Skin epidermis (tissue), 12 donors: ENCODE measurements around the gene RNF168.
"Not testable (repeated sequence)": the region's sequence is repeated elsewhere in the genome, so short reads cannot be mapped to it uniquely, and the experiment has no call there.

Source experiments
- H3K27ac ChIP-seq, 21 experiments: fragments of 200-600 bp; sonication (generic) in 11 of 21; one replicate each; pipeline ENCODE4 v1.5.0; 2020; ENCODE audit warnings: mild to moderate bottlenecking in 3 of 21, inconsistent platforms in 2 of 21, moderate library complexity in 2 of 21
- H3K4me3 ChIP-seq, 7 experiments: fragments of 200-600 bp; sonication (generic) in 2 of 7; one replicate each; pipeline ENCODE4 v1.5.0; 2020; ENCODE audit warnings: inconsistent platforms in 2 of 7, mild to moderate bottlenecking in 2 of 7, moderate library complexity in 1 of 7

Gene RNF168

GRCh38 chr3:196486263-196486662, 17.3 kb downstream of the RNF168 start:
- H3K27ac ChIP-seq: no peak overlapping the region
- no peak overlapping the region for H3K4me3 ChIP-seq

GRCh38 chr3:196477678-196478077, 25.9 kb downstream of the RNF168 start:
- Histone ChIP-seq H3K4me3 (no peak overlapping the region), H3K27ac (no peak overlapping the region)

DNA sequence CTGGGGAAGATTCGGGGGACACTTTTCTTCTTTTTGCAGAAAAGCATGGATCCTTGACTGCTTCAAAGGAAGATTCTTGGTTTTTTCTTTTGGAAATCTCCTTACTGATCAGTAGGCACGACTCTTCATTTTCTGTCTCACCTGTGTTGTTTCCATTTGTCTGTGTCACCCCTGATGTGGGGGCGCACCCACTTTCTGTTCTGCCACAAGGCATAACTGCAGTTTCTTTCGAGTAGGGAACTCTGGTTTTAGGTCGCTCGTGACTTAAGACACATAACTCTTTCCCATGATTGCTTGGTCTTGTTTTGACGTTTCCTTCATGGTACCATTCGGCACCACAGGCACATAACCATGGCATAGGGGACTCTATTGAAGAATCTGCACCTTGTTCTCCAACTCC, 31.3 kb downstream of the RNF168 start:
- Histone ChIP-seq H3K4me3 (no peak overlapping the region), H3K27ac (no peak overlapping the region)

- Histone ChIP-seq H3K27ac (no peak overlapping the region), H3K4me3 (no peak overlapping the region)
Observed at GRCh38 chr3:196471551-196471950, 32.0 kb downstream of the RNF168 start.

DNA sequence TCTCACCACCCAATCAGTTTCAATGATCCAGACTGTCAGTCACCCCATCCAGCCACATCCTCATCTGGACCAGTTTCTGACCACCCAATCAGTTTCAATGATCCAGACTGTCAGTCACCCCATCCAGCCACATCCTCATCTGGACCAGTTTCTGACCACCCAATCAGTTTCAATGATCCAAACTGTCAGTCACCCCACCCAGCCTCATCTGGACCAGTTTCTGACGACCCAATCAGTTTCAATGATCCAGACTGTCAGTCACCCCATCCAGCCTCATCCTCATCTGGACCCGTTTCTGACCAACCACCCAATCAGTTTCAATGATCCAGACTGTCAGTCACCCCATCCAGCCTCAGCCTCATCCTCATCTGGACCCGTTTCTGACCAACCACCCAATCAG, 33.4 kb downstream of the RNF168 start:
- not testable (repeated sequence) for H3K4me3 ChIP-seq, H3K27ac ChIP-seq

- Histone ChIP-seq H3K27ac (no peak overlapping the region), H3K4me3 (no peak overlapping the region)
Observed at GRCh38 chr3:196463804-196464203, 39.8 kb downstream of the RNF168 start.

- Histone ChIP-seq H3K27ac (no peak overlapping the region), H3K4me3 (no peak overlapping the region)
Observed at GRCh38 chr3:196463478-196463756, 40.2 kb downstream of the RNF168 start.

DNA sequence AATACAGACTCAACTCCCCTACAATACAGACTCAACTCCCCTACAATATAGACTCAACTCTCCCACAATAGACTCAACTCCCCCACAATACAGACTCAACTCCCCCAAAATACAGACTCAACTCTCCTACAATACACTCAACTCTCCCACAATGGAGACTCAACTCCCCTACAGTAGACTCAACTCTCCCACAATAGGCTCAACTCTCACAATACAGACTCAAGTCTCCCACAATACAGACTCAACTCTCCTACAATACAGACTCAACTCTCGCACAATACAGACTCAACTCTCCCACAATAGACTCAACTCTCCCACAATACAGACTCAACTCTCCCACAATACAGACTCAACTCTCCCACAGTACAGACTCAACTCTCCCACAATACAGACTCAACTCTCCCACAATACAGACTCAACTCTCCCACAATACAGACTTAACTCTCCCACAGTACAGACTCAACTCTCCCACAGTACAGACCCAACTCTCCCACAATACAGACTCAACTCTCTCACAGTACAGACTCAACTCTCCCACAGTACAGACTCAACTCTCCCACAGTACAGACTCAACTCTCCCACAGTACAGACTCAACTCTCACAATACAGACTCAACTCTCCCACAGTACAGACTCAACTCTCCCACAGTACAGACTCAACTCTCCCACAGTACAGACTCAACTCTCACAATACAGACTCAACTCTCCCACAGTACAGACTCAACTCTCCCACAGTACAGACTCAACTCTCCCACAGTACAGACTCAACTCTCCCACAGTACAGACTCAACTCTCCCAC, 40.7 kb downstream of the RNF168 start:
- H3K4me3 ChIP-seq: not testable (repeated sequence)

DNA sequence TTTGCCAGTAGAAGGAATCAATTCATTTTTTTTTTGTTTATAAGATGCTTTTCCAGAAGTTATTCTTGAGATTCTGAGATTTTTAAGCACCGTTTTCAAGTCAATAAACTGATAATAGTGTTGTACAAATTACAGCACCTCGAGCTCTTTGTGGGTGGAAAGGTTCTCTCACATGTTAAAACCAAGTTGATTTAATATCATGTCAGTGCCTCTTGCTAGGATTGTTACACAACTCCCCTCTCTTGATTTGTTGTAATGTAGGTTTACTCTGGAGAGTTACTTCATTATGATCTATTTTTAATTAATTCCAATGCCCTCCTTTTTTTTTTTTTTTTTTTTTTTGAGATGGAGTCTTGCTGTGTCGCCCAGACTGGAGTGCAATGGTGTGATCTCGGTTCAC, 45.5 kb downstream of the RNF168 start:
- Histone ChIP-seq H3K4me3 (no peak overlapping the region), H3K27ac (no peak overlapping the region)

More for the DNA sequence above, 40.7 kb downstream of the RNF168 start:
- not testable (repeated sequence) for H3K27ac ChIP-seq

GRCh38 chr3:196457470-196457869, 46.1 kb downstream of the RNF168 start:
- not testable (repeated sequence) for H3K27ac ChIP-seq, H3K4me3 ChIP-seq

- no peak overlapping the region for H3K4me3 ChIP-seq
- no peak overlapping the region for H3K27ac ChIP-seq
Observed at GRCh38 chr3:196454935-196455334, 48.6 kb downstream of the RNF168 start.

DNA sequence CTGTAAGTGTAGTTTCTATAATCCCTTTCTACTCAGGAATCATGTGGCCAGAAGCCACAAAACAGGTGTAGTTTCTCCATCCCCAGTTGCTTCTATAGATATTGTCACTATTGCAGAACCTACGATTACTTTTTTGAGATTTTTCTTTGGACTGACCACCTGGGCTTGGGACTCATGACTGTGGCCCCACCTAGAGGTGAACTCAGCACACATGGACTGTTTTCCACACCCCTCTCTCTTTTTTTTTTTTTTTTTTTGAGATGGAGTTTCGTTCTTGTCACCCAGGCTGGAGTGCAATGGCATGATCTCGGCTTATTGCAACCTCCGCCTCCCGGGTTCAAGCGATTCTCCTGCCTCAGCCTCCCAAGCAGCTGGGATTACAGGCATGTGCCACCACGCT, 58.2 kb downstream of the RNF168 start:
- not testable (repeated sequence) for H3K27ac ChIP-seq, H3K4me3 ChIP-seq

DNA sequence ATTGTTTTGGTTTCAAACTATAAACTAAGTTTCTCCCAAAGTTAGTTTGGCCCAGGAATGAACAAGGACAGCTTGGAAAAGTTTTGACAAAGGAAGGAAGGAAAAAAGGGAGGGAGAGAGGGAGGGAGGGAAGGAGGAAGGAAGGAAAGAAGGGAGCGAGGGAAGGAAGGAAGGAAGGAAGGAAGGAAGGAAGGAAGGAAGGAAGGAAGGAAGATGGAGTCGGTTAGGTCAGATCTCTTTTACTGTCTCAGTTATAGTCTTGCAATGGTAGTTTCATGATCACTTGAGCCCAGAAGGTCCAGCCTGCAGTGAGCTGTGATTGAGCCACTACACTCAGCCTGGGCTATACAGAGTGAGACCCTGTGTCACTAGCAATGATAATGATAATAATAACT, 59.1 kb downstream of the RNF168 start:
- H3K27ac ChIP-seq: no peak overlapping the region
- no peak overlapping the region for H3K4me3 ChIP-seq

GRCh38 chr3:196440696-196441095, 62.9 kb downstream of the RNF168 start:
- Histone ChIP-seq H3K27ac (no peak overlapping the region), H3K4me3 (no peak overlapping the region)

GRCh38 chr3:196440041-196440537, 63.5 kb downstream of the RNF168 start:
- Histone ChIP-seq H3K27ac (no peak overlapping the region), H3K4me3 (no peak overlapping the region)

DNA sequence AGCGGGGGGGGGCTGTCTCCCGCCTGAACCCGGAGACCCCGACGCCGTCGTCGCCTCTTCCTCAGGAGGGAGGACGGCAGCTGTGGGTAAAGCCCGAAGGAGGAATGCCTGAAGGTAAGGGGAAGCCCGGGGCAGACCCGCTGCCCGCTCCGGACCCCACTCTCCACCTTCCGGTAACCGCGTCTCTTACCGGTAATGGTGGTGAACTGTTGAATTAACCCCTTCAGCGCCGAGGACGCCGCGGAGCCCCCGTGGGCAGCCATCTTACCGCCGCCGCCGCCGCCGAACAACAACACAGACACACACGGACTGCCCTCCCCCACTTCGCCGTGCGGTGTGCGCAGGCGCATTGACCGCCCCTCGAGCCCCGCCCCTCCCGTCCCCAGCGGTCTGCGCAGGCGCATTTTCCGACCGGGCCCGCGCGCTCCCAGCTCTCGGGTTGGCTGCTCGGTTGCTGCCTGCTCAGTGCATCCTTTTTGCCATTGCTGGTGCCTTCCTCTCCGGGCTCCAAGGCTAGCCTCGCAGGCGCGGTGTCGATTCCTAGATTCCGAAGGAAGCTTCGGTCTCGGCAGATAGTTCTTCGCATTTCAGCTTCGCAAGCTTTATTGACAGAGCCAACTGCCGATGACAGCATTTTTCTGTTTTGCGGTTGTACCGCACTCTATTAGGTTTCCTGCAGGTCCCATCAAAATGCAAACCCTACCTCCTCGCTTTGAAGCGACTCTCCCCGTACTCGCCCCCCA, 71.3 kb downstream of the RNF168 start, which contains the start of gene UBXN7:
Gene UBXN7, minus strand, starts transcription at position 291 of the 743 bp plus-strand sequence. Its CDS starts 28 bp downstream, at position 263.
- Histone ChIP-seq H3K27ac (peak within 1 kb of the TSS; percentile 50 to 98 (median 93)), H3K4me3 (peak within 1 kb of the TSS; percentile 83 to 99 (median 94))

- H3K27ac ChIP-seq: peak overlapping the region; percentile 50 to 98 (median 93)
- peak overlapping the region; percentile 83 to 99 (median 94) for H3K4me3 ChIP-seq
Observed at GRCh38 chr3:196431181-196432136, 72.1 kb downstream of the RNF168 start.

- Histone ChIP-seq H3K27ac (no peak overlapping the region), H3K4me3 (no peak overlapping the region)
Observed at GRCh38 chr3:196428041-196428440, 75.5 kb downstream of the RNF168 start.

- not testable (repeated sequence) for H3K27ac ChIP-seq, H3K4me3 ChIP-seq
Observed at GRCh38 chr3:196424421-196424820, 79.1 kb downstream of the RNF168 start.
